Fibroblast of lung (primary cell): ENCODE measurements around the gene BMERB1. TPM values are rescaled to one million over a fixed set of nuclear protein-coding genes. Genes with fewer than 3 reads are reported as not detected.

Source experiments
- DNase-seq, 2 donors: peaks; one replicate each; pipeline versions ENCODE4 v3.0.0 to v3.0.0-alpha.2; 2010; ENCODE audit warnings: low read depth in 2 of 2
- H2AFZ ChIP-seq: 2 replicates; pipeline ENCODE4 v1.5.1; 2012; ENCODE audit warnings: low read length, control low read depth, inconsistent platforms
- H3K27ac ChIP-seq: 2 replicates; pipeline ENCODE4 v1.5.1; 2011; ENCODE audit warnings: low read length, control low read depth; ENCODE audit not compliant: insufficient read depth
- H3K27me3 ChIP-seq: 2 replicates; pipeline ENCODE4 v1.5.1; 2011; ENCODE audit warnings: mild to moderate bottlenecking, low read length; ENCODE audit not compliant: control insufficient read depth, insufficient read depth
- H3K36me3 ChIP-seq: 2 replicates; pipeline ENCODE4 v1.5.1; 2011; ENCODE audit warnings: low read length; ENCODE audit not compliant: control insufficient read depth, insufficient read depth
- H3K4me1 ChIP-seq: 2 replicates; pipeline ENCODE4 v1.5.1; 2011; ENCODE audit warnings: low read length; ENCODE audit not compliant: control insufficient read depth, insufficient read depth; ENCODE audit errors: extremely low read depth
- H3K4me2 ChIP-seq: 2 replicates; pipeline ENCODE4 v1.5.1; 2011; ENCODE audit warnings: low read length, control low read depth; ENCODE audit not compliant: insufficient read depth; ENCODE audit errors: extremely low read depth
- H3K4me3 ChIP-seq, 4 experiments: fragments of 200-600 bp in 1 of 4; sonication (generic) in 1 of 4; replicated peaks in 1 of 4; 2 replicates each; pipeline ENCODE4 v1.5.1; 2011 to 2016; ENCODE audit warnings: low read length in 4 of 4, low read depth in 3 of 4, mild to moderate bottlenecking in 3 of 4, control low read depth in 2 of 4, inconsistent platforms in 1 of 4, mixed read lengths in 1 of 4; ENCODE audit not compliant: insufficient read depth in 1 of 4; ENCODE audit errors: control extremely low read depth in 1 of 4
- H3K79me2 ChIP-seq: 2 replicates; pipeline ENCODE4 v1.5.1; 2012; ENCODE audit warnings: mild to moderate bottlenecking, low read length, inconsistent platforms; ENCODE audit not compliant: control insufficient read depth, insufficient read depth
- H3K9ac ChIP-seq: 2 replicates; pipeline ENCODE4 v1.5.1; 2011; ENCODE audit warnings: mild to moderate bottlenecking, low read length, control low read depth; ENCODE audit not compliant: insufficient read depth
- H3K9me3 ChIP-seq: 2 replicates; pipeline ENCODE4 v1.5.1; 2012; ENCODE audit warnings: low read depth, low read length; ENCODE audit not compliant: control insufficient read depth, insufficient read depth
- H4K20me1 ChIP-seq: 2 replicates; pipeline ENCODE4 v1.5.1; 2011; ENCODE audit warnings: low read length; ENCODE audit not compliant: control insufficient read depth, insufficient read depth; ENCODE audit errors: extremely low read depth
- CTCF ChIP-seq, 2 donors: IDR thresholded peaks in 1 of 2; conservative IDR thresholded peaks in 1 of 2; 1 replicate in 1 of 2; 2 replicates in 1 of 2; pipeline ENCODE4 v1.5.1; 2011 to 2012; ENCODE audit warnings: low read length in 2 of 2, control low read depth in 1 of 2, inconsistent platforms in 1 of 2, low read depth in 1 of 2, mild to moderate bottlenecking in 1 of 2
- EZH2 ChIP-seq: IDR thresholded peaks from 2 replicates; pipeline ENCODE4 v1.5.1; 2012; ENCODE audit warnings: low read length, control low read depth, mild to moderate bottlenecking; ENCODE audit errors: missing control alignments
- polyA plus RNA-seq, 2 donors: library from polyadenylated mRNA; depleted of rRNA in 1 of 2; stranded (reverse) in 1 of 2; unstranded in 1 of 2; fragments of >200 nt; gene quantifications; 2 replicates each; pipeline ENCODE4 v1.2.1, GENCODE V29; 2011 to 2012; ENCODE audit warnings: missing spikeins in 1 of 2
- total RNA-seq: library from RNA; depleted of rRNA; stranded (reverse); fragments of >200 nt; gene quantifications from 2 replicates; pipeline ENCODE4 v1.2.1, GENCODE V29; 2014

BMERB1 gene
- total and polyA plus RNA-seq, 2 donors (not counting 1 experiment from before 2014, with no cell fraction given) = 39.1 to 46.0 TPM

DNA sequence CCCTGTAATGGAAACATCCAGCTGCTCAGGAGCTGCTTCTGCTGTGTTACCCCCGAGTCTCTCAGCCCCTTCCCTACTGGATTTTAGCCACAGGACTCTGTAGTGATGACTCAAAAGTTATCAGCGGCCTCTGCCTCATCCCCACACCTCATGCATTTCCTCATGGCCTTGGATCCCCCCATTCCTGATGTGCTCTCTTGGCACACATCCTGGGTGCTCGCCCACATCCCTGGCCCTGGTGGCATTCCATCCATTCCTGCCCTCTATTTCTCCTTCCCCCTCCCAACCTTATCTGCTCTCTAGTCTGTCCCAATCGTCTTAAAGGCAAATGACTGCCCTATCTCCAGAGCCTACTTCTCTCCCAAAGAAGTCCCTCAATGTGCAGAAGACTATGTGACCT lies 184.0 kb downstream of the BMERB1 start:
- H4K20me1 ChIP-seq = no peaks in the 10 kb centered on the region
- no peaks in the 10 kb centered on the region for H3K79me2 ChIP-seq
- peaks cover 6% of the 10 kb centered on the region for H3K36me3 ChIP-seq
- DNase-seq = peak; percentile 14 to 90
- H3K4me3 ChIP-seq = no peak overlapping the region
- H3K27ac ChIP-seq = no peak overlapping the region
- H3K4me2 ChIP-seq = no peak overlapping the region
- TF ChIP-seq EZH2 = no peak
- H2AFZ ChIP-seq = no peak overlapping the region
- H3K9me3 ChIP-seq = no peaks in the 10 kb centered on the region
- peaks cover 3% of the 10 kb centered on the region for H3K4me1 ChIP-seq
- H3K9ac ChIP-seq = no peak overlapping the region
- no peaks in the 10 kb centered on the region for H3K27me3 ChIP-seq

DNA sequence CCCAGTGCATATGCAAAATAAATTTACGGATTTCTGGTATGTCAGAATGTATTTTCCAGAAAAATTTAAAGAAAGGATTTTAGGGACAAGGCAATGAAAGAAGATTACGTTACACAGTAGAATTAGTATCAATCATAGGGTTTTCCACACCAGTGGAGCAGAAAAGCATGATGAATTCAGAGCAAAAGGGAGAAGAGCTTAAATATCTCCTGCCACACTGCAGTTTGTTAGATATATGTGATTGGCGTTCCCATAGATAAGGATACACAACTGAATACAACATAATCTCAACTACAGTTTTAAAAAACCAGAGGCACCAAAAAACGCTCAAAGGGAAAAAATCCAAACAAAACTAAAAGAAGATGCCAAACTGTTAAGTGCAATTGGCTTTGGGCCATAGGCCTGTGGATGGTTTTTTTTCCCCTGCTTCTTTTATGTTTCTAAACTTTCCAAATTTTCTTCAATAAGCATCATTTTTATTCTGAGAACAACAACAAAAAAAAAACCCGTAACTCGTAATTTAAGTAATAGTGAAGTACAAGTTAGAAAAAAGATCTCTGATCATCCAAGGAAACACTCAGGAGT lies 186.3 kb downstream of the BMERB1 start:
- no peak overlapping the region for H3K4me2 ChIP-seq
- no peaks in the 10 kb centered on the region for H3K27me3 ChIP-seq
- no peak overlapping the region for H3K27ac ChIP-seq
- H3K79me2 ChIP-seq = no peaks in the 10 kb centered on the region
- DNase-seq = peak in 1 of 2 donors; percentile 39
- H3K36me3 ChIP-seq = peaks cover 16% of the 10 kb centered on the region
- no peaks in the 10 kb centered on the region for H4K20me1 ChIP-seq
- H2AFZ ChIP-seq = no peak overlapping the region
- H3K4me1 ChIP-seq = peaks cover 3% of the 10 kb centered on the region
- no peak overlapping the region for H3K4me3 ChIP-seq
- TF ChIP-seq CTCF (conservative IDR thresholded peaks at IDR 0.05 in 1 of 2, IDR thresholded peaks at IDR 0.05 in 1 of 2; ENCODE audit: low read depth in 1 of 2, low read length in 2 of 2) (no peak), EZH2 (no peak)
- no peak overlapping the region for H3K9ac ChIP-seq
- no peaks in the 10 kb centered on the region for H3K9me3 ChIP-seq

- Histone ChIP-seq H3K36me3 (peaks cover 16% of the 10 kb centered on the region), H3K27me3 (no peaks in the 10 kb centered on the region), H2AFZ (no peak overlapping the region), H4K20me1 (no peaks in the 10 kb centered on the region), H3K4me1 (peaks cover 3% of the 10 kb centered on the region), H3K9me3 (no peaks in the 10 kb centered on the region), H3K9ac (no peak overlapping the region), H3K4me3 (no peak overlapping the region), H3K79me2 (no peaks in the 10 kb centered on the region), H3K27ac (no peak overlapping the region), H3K4me2 (no peak overlapping the region)
- no peak for DNase-seq
- TF ChIP-seq CTCF (conservative IDR thresholded peaks at IDR 0.05 in 1 of 2, IDR thresholded peaks at IDR 0.05 in 1 of 2; ENCODE audit: low read depth in 1 of 2, low read length in 2 of 2) = no peak
Measured at GRCh38 chr16:15621456-15621855, 187.1 kb downstream of the BMERB1 start.
